Measurements from ENCODE around the gene DHFR2. TPM values are rescaled to one million over a fixed set of nuclear protein-coding genes. Genes with fewer than 3 reads are reported as not detected.

Gene DHFR2
- total and polyA plus RNA-seq, 9 donors = 4.6 to 13.9 (median 8.7) TPM

GRCh38 chr3:94019659-94020058 lies 43.1 kb downstream of the DHFR2 start:
- no peaks in the 10 kb centered on the region for H3K36me3 ChIP-seq
- TF ChIP-seq POLR2A (IDR thresholded peaks at IDR 0.05) = no peak
- no peak for TF ChIP-seq CTCF (IDR thresholded peaks at IDR 0.05)
- no peak for TF ChIP-seq EP300 (IDR thresholded peaks at IDR 0.05)
- H3K27me3 ChIP-seq = no peaks in the 10 kb centered on the region
- no peaks in the 10 kb centered on the region for H3K9me3 ChIP-seq
- WGBS, 3 donors = 89 to 94% (median 90%) methylated on average over 2 of the region's 2 CpGs
- no peak for DNase-seq
- H3K4me1 ChIP-seq (ENCODE audit: insufficient read depth) = no peaks in the 10 kb centered on the region
- H3K4me3 ChIP-seq = no peak overlapping the region
- H3K27ac ChIP-seq = no peak overlapping the region
- intact Hi-C loops (cut with DNase I) = no loop called here

DNA sequence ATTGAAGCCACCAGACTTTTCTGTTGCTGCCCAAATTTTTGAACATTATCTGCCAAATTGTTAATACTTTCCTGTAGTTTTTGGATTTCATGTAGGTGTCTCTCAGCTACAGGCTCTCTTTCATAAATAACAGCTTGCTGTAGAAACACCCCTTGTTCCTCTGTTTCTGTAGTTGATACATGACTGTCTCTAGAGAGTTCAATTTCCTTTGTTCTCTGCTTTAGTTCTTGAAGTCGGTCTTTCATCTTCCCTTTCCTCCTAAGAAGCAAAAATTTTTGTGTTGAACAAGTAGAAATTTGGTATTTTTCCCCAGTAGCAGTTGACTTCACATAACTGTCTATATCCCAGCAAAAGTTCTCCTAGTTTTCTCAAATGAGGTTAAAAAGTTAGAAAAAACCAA lies 47.7 kb downstream of the DHFR2 start:
- no peak overlapping the region for H3K27ac ChIP-seq
- H3K36me3 ChIP-seq = no peaks in the 10 kb centered on the region
- H3K4me1 ChIP-seq (ENCODE audit: insufficient read depth) = no peaks in the 10 kb centered on the region
- no peak overlapping the region for H3K4me3 ChIP-seq
- H3K27me3 ChIP-seq = no peaks in the 10 kb centered on the region
- DNase-seq = no peak
- H3K9me3 ChIP-seq = no peaks in the 10 kb centered on the region
- intact Hi-C loops (cut with DNase I) = no loop called here
- WGBS, 3 donors = 91 to 96% (median 95%) methylated on average over 1 of the region's 1 CpG
- no peak for TF ChIP-seq CTCF (IDR thresholded peaks at IDR 0.05)
- no peak for TF ChIP-seq EP300 (IDR thresholded peaks at IDR 0.05)

DNA sequence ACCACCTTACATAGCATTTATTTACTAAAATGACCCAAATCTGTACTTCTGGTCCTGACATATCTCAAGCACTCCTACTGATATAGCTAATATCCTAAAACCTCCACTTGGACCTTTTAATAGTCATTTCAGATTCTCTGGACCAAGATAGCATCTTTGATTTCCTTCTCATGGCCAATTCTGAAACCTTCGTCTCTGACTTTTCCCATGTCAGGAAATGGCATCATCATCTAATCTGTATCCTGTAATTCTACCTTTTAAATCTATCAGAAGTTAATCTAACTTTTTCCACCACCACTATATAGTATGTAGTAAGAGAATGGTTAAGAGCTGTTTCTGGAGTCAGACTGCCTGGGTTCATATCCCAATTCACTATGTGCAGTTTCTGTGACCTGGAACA lies 50.5 kb downstream of the DHFR2 start:
- Histone ChIP-seq H3K27ac (no peak overlapping the region), H3K27me3 (no peaks in the 10 kb centered on the region), H3K4me3 (no peak overlapping the region), H3K9me3 (no peaks in the 10 kb centered on the region), H3K36me3 (no peaks in the 10 kb centered on the region), H3K4me1 (ENCODE audit: insufficient read depth) (no peaks in the 10 kb centered on the region)
- intact Hi-C loops (cut with DNase I) = no loop called here
- no peak for DNase-seq
- TF ChIP-seq POLR2A (IDR thresholded peaks at IDR 0.05) (no peak), EP300 (IDR thresholded peaks at IDR 0.05) (no peak), CTCF (IDR thresholded peaks at IDR 0.05) (no peak)
- WGBS, 3 donors = 89 to 92% (median 89%) methylated on average over 1 of the region's 1 CpG

DNA sequence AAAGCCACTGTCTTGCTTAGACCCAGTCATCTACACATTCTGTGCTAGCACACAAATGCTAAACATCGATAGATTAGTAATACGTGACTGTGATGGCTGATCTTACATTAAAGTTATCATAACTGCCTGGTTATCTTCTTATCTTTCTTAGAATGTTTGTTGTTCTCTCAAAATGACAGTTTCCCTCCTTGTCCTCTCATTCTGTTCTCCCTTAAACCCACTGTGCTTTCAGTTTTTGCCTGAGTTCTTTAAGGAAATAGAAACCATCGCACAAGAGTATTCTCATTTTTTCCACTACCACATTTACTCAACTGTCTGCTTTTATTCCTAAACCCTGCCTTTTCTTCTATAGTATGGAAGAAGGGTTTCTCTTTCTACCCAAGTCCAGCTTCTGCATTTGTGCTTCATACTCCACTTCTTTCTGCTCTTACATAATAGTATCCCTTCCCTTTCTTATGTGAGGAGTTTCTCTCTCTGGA lies 51.4 kb downstream of the DHFR2 start:
- Histone ChIP-seq H3K4me1 (ENCODE audit: insufficient read depth) (no peaks in the 10 kb centered on the region), H3K9me3 (no peaks in the 10 kb centered on the region), H3K36me3 (no peaks in the 10 kb centered on the region), H3K27me3 (no peaks in the 10 kb centered on the region), H3K4me3 (no peak overlapping the region), H3K27ac (no peak overlapping the region)
- 88 to 97% (median 95%) methylated on average over 3 of the region's 3 CpGs for WGBS, 3 donors
- DNase-seq = no peak
- intact Hi-C loops (cut with DNase I) = no loop called here
- TF ChIP-seq CTCF (IDR thresholded peaks at IDR 0.05) (no peak), EP300 (IDR thresholded peaks at IDR 0.05) (no peak), POLR2A (IDR thresholded peaks at IDR 0.05) (no peak)
